IMR-90 (cell line): ENCODE data around the gene OTOGL. TPM values are rescaled to one million over a fixed set of nuclear protein-coding genes. Genes with fewer than 3 reads are reported as not detected.

Experiments used
- ATAC-seq: fragments of 200-7000 bp; cut with Tn5 transposase; 2 replicates; pipeline ENCODE4 v1.9.1; 2020; ENCODE audit warnings: low read depth, mild to moderate bottlenecking, moderate library complexity
- BruUV-seq: library from RNA; stranded (reverse); fragments of 400-500 nt; replicated peaks from 2 replicates; lab custom pipeline; 2021; lab: Mats Ljungman, UMichigan
- CTCF ChIA-PET: fragments of 300-600 bp; formaldehyde crosslinking; extraction: SDS; loops from one replicate; lab custom pipeline; 2021; ENCODE audit warnings: antibody characterized with exemption; lab: Yijun Ruan, JAX
- POLR2A ChIA-PET: fragments of 300-600 bp; sonication (Branson Sonifier 250); formaldehyde crosslinking; loops from one replicate; lab custom pipeline; 2022; ENCODE audit warnings: antibody characterized with exemption; ENCODE audit not compliant: unreplicated experiment; lab: Charles Lee
- DNase-seq: peaks from one replicate; pipeline ENCODE4 v3.0.0; 2013
- H2AFZ ChIP-seq: replicated peaks from 2 replicates; pipeline ENCODE3; 2013; ENCODE audit warnings: low read length, mild to moderate bottlenecking; ENCODE audit not compliant: poor library complexity
- H2AK5ac ChIP-seq: 2 replicates; pipeline ENCODE4 v1.6.1; 2013; ENCODE audit warnings: low read depth, low read length, inconsistent platforms
- H2AK9ac ChIP-seq: replicated peaks from 2 replicates; pipeline ENCODE3; 2013; ENCODE audit warnings: mild to moderate bottlenecking, low read depth, low read length, moderate library complexity; ENCODE audit not compliant: poor library complexity
- H2BK120ac ChIP-seq: 2 replicates; pipeline ENCODE4 v1.6.1; 2013; ENCODE audit warnings: low read depth, low read length, inconsistent platforms
- H2BK15ac ChIP-seq: 3 replicates; pipeline ENCODE4 v1.6.1; 2013; ENCODE audit warnings: low read depth, low read length, inconsistent platforms
- H2BK20ac ChIP-seq: 2 replicates; pipeline ENCODE4 v1.6.1; 2013; ENCODE audit warnings: low read depth, mild to moderate bottlenecking, inconsistent platforms, low read length, moderate library complexity
- H2BK5ac ChIP-seq: 2 replicates; pipeline ENCODE4 v1.6.1; 2013; ENCODE audit warnings: mild to moderate bottlenecking, low read depth, low read length, inconsistent platforms; ENCODE audit not compliant: poor library complexity, severe bottlenecking
- H3K14ac ChIP-seq: replicated peaks from 2 replicates; pipeline ENCODE4 v1.6.1; 2013; ENCODE audit warnings: low read depth, low read length, inconsistent platforms
- H3K18ac ChIP-seq: 2 replicates; pipeline ENCODE4 v1.6.1; 2013; ENCODE audit warnings: low read depth, low read length, control low read depth
- H3K23ac ChIP-seq: 2 replicates; pipeline ENCODE4 v1.6.1; 2013; ENCODE audit warnings: low read depth, low read length, inconsistent platforms
- H3K27ac ChIP-seq: 2 replicates; pipeline ENCODE4 v1.5.1; 2013; ENCODE audit warnings: mild to moderate bottlenecking, control low read depth, low read length; ENCODE audit not compliant: insufficient read depth
- H3K27me3 ChIP-seq: 2 replicates; pipeline ENCODE4 v1.6.1; 2013; ENCODE audit warnings: low read length; ENCODE audit not compliant: control insufficient read depth, insufficient read depth
- H3K36me3 ChIP-seq: 2 replicates; pipeline ENCODE4 v1.6.1; 2013; ENCODE audit warnings: low read length, mixed read lengths; ENCODE audit not compliant: control insufficient read depth, insufficient read depth
- H3K4ac ChIP-seq: 2 replicates; pipeline ENCODE4 v1.6.1; 2013; ENCODE audit warnings: low read depth, low read length, inconsistent platforms
- H3K4me1 ChIP-seq: 2 replicates; pipeline ENCODE4 v1.6.1; 2013; ENCODE audit warnings: low read length, mixed read lengths; ENCODE audit not compliant: control insufficient read depth, insufficient read depth
- H3K4me2 ChIP-seq: 2 replicates; pipeline ENCODE4 v1.6.1; 2013; ENCODE audit warnings: low read depth, mild to moderate bottlenecking, control low read depth, low read length, moderate library complexity
- H3K4me3 ChIP-seq: 2 replicates; pipeline ENCODE4 v1.5.1; 2013; ENCODE audit warnings: low read depth, mild to moderate bottlenecking, control low read depth, low read length, moderate library complexity; ENCODE audit not compliant: insufficient read depth
- H3K56ac ChIP-seq: 2 replicates; pipeline ENCODE4 v1.6.1; 2013; ENCODE audit warnings: low read length, inconsistent platforms; ENCODE audit not compliant: insufficient read depth; ENCODE audit errors: extremely low read depth
- H3K79me1 ChIP-seq, 2 experiments: 2 replicates each; pipeline ENCODE4 v1.6.1; 2013; ENCODE audit warnings: low read length in 2 of 2, inconsistent platforms in 1 of 2, low read depth in 1 of 2
- H3K9ac ChIP-seq: 2 replicates; pipeline ENCODE4 v1.6.1; 2013; ENCODE audit warnings: low read depth, low read length, control low read depth
- H3K9me1 ChIP-seq: 2 replicates; pipeline ENCODE4 v1.6.1; 2013; ENCODE audit warnings: low read length, inconsistent platforms; ENCODE audit not compliant: insufficient read depth
- H3K9me3 ChIP-seq: 2 replicates; pipeline ENCODE4 v1.6.1; 2013; ENCODE audit warnings: low read length; ENCODE audit not compliant: control insufficient read depth, insufficient read depth
- H4K20me1 ChIP-seq: 2 replicates; pipeline ENCODE4 v1.6.1; 2013; ENCODE audit warnings: low read length, inconsistent platforms; ENCODE audit not compliant: insufficient read depth
- H4K5ac ChIP-seq: 2 replicates; pipeline ENCODE4 v1.6.1; 2013; ENCODE audit warnings: mild to moderate bottlenecking, low read depth, low read length, control low read depth
- H4K8ac ChIP-seq, 2 experiments: 2 replicates each; pipeline ENCODE4 v1.6.1; 2013; ENCODE audit warnings: low read depth in 2 of 2, low read length in 2 of 2, control low read depth in 1 of 2, inconsistent platforms in 1 of 2
- H4K91ac ChIP-seq: 2 replicates; pipeline ENCODE4 v1.6.1; 2013; ENCODE audit warnings: low read depth, low read length, inconsistent platforms; ENCODE audit not compliant: insufficient read depth
- MAZ ChIP-seq: IDR thresholded peaks from 2 replicates; pipeline ENCODE4 v1.6.1; 2012; ENCODE audit warnings: low read depth, mild to moderate bottlenecking, low read length, improper control_type of control experiment, moderate library complexity, borderline replicate concordance
- POLR2A ChIP-seq: IDR thresholded peaks from 2 replicates; pipeline ENCODE4 v1.6.1; 2012; ENCODE audit warnings: mild to moderate bottlenecking, low read depth, low read length
- WGBS, 2 experiments: methylation state at CpG; one replicate each; pipeline versions ENCODE4 v1.1.5 to v1.1.7; 2013; ENCODE audit warnings: missing lambda C conversion rate in 2 of 2; ENCODE audit not compliant: insufficient read length in 1 of 2; ENCODE audit errors: extremely low coverage in 2 of 2; 5-methylcytosine and 5-hydroxymethylcytosine counted together
- dilution Hi-C: fragments of 300-500 bp; cut with HindIII; formaldehyde crosslinking; loops from one replicate; pipeline ENCODE4 v1.14.3; 2018; ENCODE audit warnings: low sequenced_read_pairs; ENCODE audit not compliant: unreplicated experiment
- in situ Hi-C: fragments of 300-500 bp; cut with MboI; formaldehyde crosslinking; loops from 3 replicates; pipeline ENCODE4 v1.14.3; 2019; ENCODE audit warnings: low sequenced_read_pairs, inconsistent platforms, mixed read lengths
- intact Hi-C: fragments of 100-400 bp; cut with micrococcal nuclease; formaldehyde crosslinking; loops from 2 replicates; pipeline ENCODE4 v1.10.0; 2022
- polyA plus RNA-seq, 3 experiments: library from polyadenylated mRNA; depleted of rRNA; stranded (reverse); fragments of >200 nt; gene quantifications; 2 replicates each; pipeline ENCODE4 v1.2.3, GENCODE V29; 2012; ENCODE audit warnings: low replicate concordance in 1 of 3
- total RNA-seq: library from RNA; depleted of rRNA; stranded (reverse); fragments of >200 nt; gene quantifications from 2 replicates; pipeline ENCODE4 v1.2.3, GENCODE V29; 2012

OTOGL gene
- total and polyA plus RNA-seq, 2 of the 4 experiments (the other 2 are of a cell fraction), result 0.10 to 0.18 TPM

GRCh38 chr12:80352474-80352873 is 253.1 kb downstream of the OTOGL start:
- H3K9ac ChIP-seq, result no peak overlapping the region
- H3K4me2 ChIP-seq, result no peak overlapping the region
- BruUV-seq, result no TSS peak
- H2BK5ac ChIP-seq, result no peak overlapping the region
- H2AK5ac ChIP-seq, result no peak overlapping the region
- H4K20me1 ChIP-seq, result no peaks in the 10 kb centered on the region
- no peak overlapping the region for H4K91ac ChIP-seq
- dilution Hi-C loops, result no loop called here
- H3K27ac ChIP-seq, result no peak overlapping the region
- H3K14ac ChIP-seq, result no peak overlapping the region
- no peaks in the 10 kb centered on the region for H3K9me3 ChIP-seq
- in situ Hi-C loops, result no loop called here
- no peaks in the 10 kb centered on the region for H3K4me1 ChIP-seq
- H3K56ac ChIP-seq, result no peak overlapping the region
- H2BK20ac ChIP-seq, result no peak overlapping the region
- WGBS, 2 experiments, result no CpG with 5 or more reads among the region's 1 CpG
- H3K36me3 ChIP-seq, result no peaks in the 10 kb centered on the region
- H4K5ac ChIP-seq, result no peak overlapping the region
- ChIA-PET POLR2A (no interaction called here), CTCF (no interaction called here)
- H2AK9ac ChIP-seq, result no peak overlapping the region
- H2AFZ ChIP-seq, result no peak overlapping the region
- H3K4ac ChIP-seq, result no peak overlapping the region
- ATAC-seq (no peak), DNase-seq (peak; percentile 4)
- H3K79me1 ChIP-seq, result no peaks in the 10 kb centered on the region
- no peak overlapping the region for H3K23ac ChIP-seq
- H4K8ac ChIP-seq, result no peak overlapping the region
- H3K18ac ChIP-seq, result no peak overlapping the region; the same call in 1 of the 2 replicates
- no peak overlapping the region for H2BK120ac ChIP-seq
- TF ChIP-seq POLR2A, result no peak
- no peak for TF ChIP-seq MAZ
- no peaks in the 10 kb centered on the region for H3K9me1 ChIP-seq
- no peaks in the 10 kb centered on the region for H3K27me3 ChIP-seq
- intact Hi-C loops, result no loop called here
- H3K4me3 ChIP-seq, result no peak overlapping the region
- no peak overlapping the region for H2BK15ac ChIP-seq
